ENCODE results near the gene BBOX1. TPM values are rescaled to one million over a fixed set of nuclear protein-coding genes. Genes with fewer than 3 reads are reported as not detected.

BBOX1 gene
- total and polyA plus RNA-seq, 2 donors (not counting 3 experiments of a cell fraction or from before 2014, with no cell fraction given): not detected

- TF ChIP-seq EZH2 (IDR thresholded peaks at IDR 0.05; ENCODE audit: borderline replicate concordance, low read depth, low read length, severe bottlenecking): no peak
- Histone ChIP-seq H4K20me1 (replicated peaks; ENCODE audit: control insufficient read depth, extremely low read depth, insufficient read depth, low read length) (no peaks in the 10 kb centered on the region), H3K9ac (replicated peaks; ENCODE audit: extremely low read depth, insufficient read depth, low read length) (no peak overlapping the region), H3K4me2 (ENCODE audit: insufficient read depth, low read length) (no peak overlapping the region), H3K9me1 (replicated peaks; ENCODE audit: control insufficient read depth, extremely low read depth, insufficient read depth, low read length) (no peaks in the 10 kb centered on the region), H3K4me3 (replicated peaks in 1 of 3; ENCODE audit: insufficient read depth in 1 of 3, low read depth in 1 of 3, low read length in 3 of 3) (no peak overlapping the region), H2AFZ (ENCODE audit: low read depth, low read length) (no peak overlapping the region), H3K79me2 (ENCODE audit: control insufficient read depth, insufficient read depth, low read length) (no peaks in the 10 kb centered on the region), H3K9me3 (replicated peaks; ENCODE audit: control insufficient read depth, insufficient read depth, low read length) (no peaks in the 10 kb centered on the region), H3K36me3 (ENCODE audit: control insufficient read depth in 2 of 2, extremely low read depth in 1 of 2, insufficient read depth in 2 of 2, low read length in 2 of 2) (no peaks in the 10 kb centered on the region), H3K27ac (ENCODE audit: insufficient read depth, low read depth, low read length) (no peak overlapping the region), H3K4me1 (ENCODE audit: control insufficient read depth, extremely low read depth, insufficient read depth, low read length) (no peaks in the 10 kb centered on the region), H3K27me3 (ENCODE audit: control insufficient read depth in 2 of 2, insufficient read depth in 2 of 2, low read length in 2 of 2) (no peaks in the 10 kb centered on the region)
- no peak for DNase-seq (ENCODE audit: low read depth, low spot score)
- ChIA-PET POLR2A (no interaction called here), CTCF (no interaction called here)
- FAIRE-seq: no peak
- intact Hi-C loops (cut with micrococcal nuclease) (no loop called here), dilution Hi-C loops (cut with MboI; ENCODE audit: extremely low pct_ligation_motif_present, low sequenced_read_pairs) (no loop called here)
- BruUV-seq (replicated peaks): no TSS peak
Measured at GRCh38 chr11:27046956-27047355, 6.3 kb downstream of the BBOX1 start.

- no peaks in the 10 kb centered on the region for H3K36me3 ChIP-seq (ENCODE audit: control insufficient read depth in 2 of 2, extremely low read depth in 1 of 2, insufficient read depth in 2 of 2, low read length in 2 of 2)
- FAIRE-seq (no peak), DNase-seq (ENCODE audit: low read depth, low spot score) (no peak)
- dilution Hi-C loops (cut with MboI; ENCODE audit: extremely low pct_ligation_motif_present, low sequenced_read_pairs): no loop called here
- no peak overlapping the region for H3K9ac ChIP-seq (replicated peaks; ENCODE audit: extremely low read depth, insufficient read depth, low read length)
- H4K20me1 ChIP-seq (replicated peaks; ENCODE audit: control insufficient read depth, extremely low read depth, insufficient read depth, low read length): no peaks in the 10 kb centered on the region
- no peaks in the 10 kb centered on the region for H3K9me1 ChIP-seq (replicated peaks; ENCODE audit: control insufficient read depth, extremely low read depth, insufficient read depth, low read length)
- H3K9me3 ChIP-seq (replicated peaks; ENCODE audit: control insufficient read depth, insufficient read depth, low read length): no peaks in the 10 kb centered on the region
- H3K4me1 ChIP-seq (ENCODE audit: control insufficient read depth, extremely low read depth, insufficient read depth, low read length): no peaks in the 10 kb centered on the region
- H3K4me3 ChIP-seq (replicated peaks in 1 of 3; ENCODE audit: insufficient read depth in 1 of 3, low read depth in 1 of 3, low read length in 3 of 3): no peak overlapping the region
- POLR2A ChIA-PET: no interaction called here
- CTCF ChIA-PET: no interaction called here
- H3K4me2 ChIP-seq (ENCODE audit: insufficient read depth, low read length): no peak overlapping the region
- no peak for TF ChIP-seq GATA2 (IDR thresholded peaks at IDR 0.05; ENCODE audit: insufficient read depth, insufficient read length, low read depth, low read length)
- TF ChIP-seq POLR2A (IDR thresholded peaks at IDR 0.05; ENCODE audit: low read depth, low read length): no peak
- TF ChIP-seq JUN (IDR thresholded peaks at IDR 0.05; ENCODE audit: borderline replicate concordance, insufficient read depth, insufficient read length, low read depth): no peak
- TF ChIP-seq FOS (IDR thresholded peaks at IDR 0.05; ENCODE audit: borderline replicate concordance, insufficient read depth, low read length): no peak
- no peak for TF ChIP-seq MAX (IDR thresholded peaks at IDR 0.05; ENCODE audit: insufficient read depth, insufficient read length)
- no peak for TF ChIP-seq CTCF (IDR thresholded peaks at IDR 0.05; ENCODE audit: extremely low read depth in 1 of 2, insufficient read depth in 1 of 2, low read depth in 1 of 2, low read length in 2 of 2)
- no peak for TF ChIP-seq POLR2AphosphoS5 (IDR thresholded peaks at IDR 0.05; ENCODE audit: insufficient read depth, low read depth, low read length)
- no peak for TF ChIP-seq MYC (IDR thresholded peaks at IDR 0.05; ENCODE audit: low read depth, low read length)
- BruUV-seq (replicated peaks): no TSS peak
- H3K79me2 ChIP-seq (ENCODE audit: control insufficient read depth, insufficient read depth, low read length): no peaks in the 10 kb centered on the region
- no peak overlapping the region for H3K27ac ChIP-seq (ENCODE audit: insufficient read depth, low read depth, low read length)
- no peak overlapping the region for H2AFZ ChIP-seq (ENCODE audit: low read depth, low read length)
- no peaks in the 10 kb centered on the region for H3K27me3 ChIP-seq (ENCODE audit: control insufficient read depth in 2 of 2, insufficient read depth in 2 of 2, low read length in 2 of 2)
- intact Hi-C loops (cut with micrococcal nuclease): no loop called here
Measured at GRCh38 chr11:27052668-27053067, 12.1 kb downstream of the BBOX1 start.
